K562 (cell line): ENCODE results near the gene GPX6. TPM values are rescaled to one million over a fixed set of nuclear protein-coding genes. Genes with fewer than 3 reads are reported as not detected.

Experiments used
- CEBPB ChIP-seq: fragments of 450-650 bp; IDR thresholded peaks from 2 replicates; pipeline ENCODE4 v1.6.1; 2016; ENCODE audit warnings: missing genetic modification characterization, missing compliant biosample characterization
- E2F8 ChIP-seq: fragments of 450-650 bp; IDR thresholded peaks from 2 replicates; pipeline ENCODE4 v1.7.1; 2018; ENCODE audit warnings: mild to moderate bottlenecking, low read depth; ENCODE audit not compliant: partially characterized antibody
- EP300 ChIP-seq: IDR thresholded peaks from 2 replicates; pipeline ENCODE4 v1.6.1; 2012; ENCODE audit warnings: low read length, improper control_type of control experiment
- FOXJ2 ChIP-seq: fragments of 200-800 bp; sonication (Bioruptor generic); IDR thresholded peaks from 2 replicates; pipeline ENCODE4 v1.6.1; 2016; ENCODE audit warnings: missing genetic modification characterization, missing compliant biosample characterization
- HOXB6 ChIP-seq: fragments of 250-450 bp; sonication (Bioruptor Pico); IDR thresholded peaks from 2 replicates; pipeline ENCODE4 v1.5.1; 2022; ENCODE audit warnings: mild to moderate bottlenecking, borderline replicate concordance
- MYBL2 ChIP-seq, 2 experiments: fragments of 450-650 bp in 1 of 2; sonication (generic) in 1 of 2; formaldehyde crosslinking in 1 of 2; IDR thresholded peaks; 2 replicates each; pipeline versions ENCODE4 v1.6.1 to v1.8.1; 2017 to 2022; ENCODE audit warnings: borderline replicate concordance in 1 of 2, inconsistent platforms in 1 of 2, low read depth in 1 of 2, mild to moderate bottlenecking in 1 of 2, missing genetic modification reagents in 1 of 2, moderate library complexity in 1 of 2
- NFYB ChIP-seq: IDR thresholded peaks from 2 replicates; pipeline ENCODE4 v1.6.1; 2011; ENCODE audit warnings: mild to moderate bottlenecking, moderate library complexity; ENCODE audit not compliant: insufficient read length; ENCODE audit errors: extremely low read depth
- PHF8 ChIP-seq: fragments of 200-600 bp; sonication (generic); IDR thresholded peaks from 2 replicates; pipeline ENCODE4 v1.6.1; 2012; ENCODE audit warnings: mixed run types, mild to moderate bottlenecking, inconsistent platforms, low read length, moderate library complexity, borderline replicate concordance
- PML ChIP-seq: IDR thresholded peaks from 2 replicates; pipeline ENCODE4 v1.6.1; 2012; ENCODE audit warnings: low read length, inconsistent platforms
- RBM25 ChIP-seq: fragments of 200-400 bp; formaldehyde crosslinking; IDR thresholded peaks from 2 replicates; pipeline ENCODE4 v1.6.1; 2018; ENCODE audit warnings: low read length, low read depth, moderate library complexity; ENCODE audit not compliant: severe bottlenecking
- RFX5 ChIP-seq: IDR thresholded peaks from 2 replicates; pipeline ENCODE4 v1.6.1; 2011; ENCODE audit warnings: low read depth, mild to moderate bottlenecking, improper control_type of control experiment, low read length
- SIRT6 ChIP-seq: IDR thresholded peaks from one replicate; pipeline ENCODE4 v1.6.1; 2012; ENCODE audit warnings: low read depth, mild to moderate bottlenecking, control low read depth, inconsistent platforms, low read length, moderate library complexity
- SMAD1 ChIP-seq: fragments of 150-350 bp; IDR thresholded peaks from 2 replicates; pipeline ENCODE4 v1.6.1; 2014; ENCODE audit warnings: low read length, low read depth; ENCODE audit not compliant: partially characterized antibody
- SRSF7 ChIP-seq: fragments of 200-400 bp; formaldehyde crosslinking; optimal IDR thresholded peaks from 2 replicates; pipeline ENCODE3; 2017; ENCODE audit warnings: mild to moderate bottlenecking, low read depth, low read length
- TRIM24 ChIP-seq, 2 experiments: fragments of 450-650 bp; IDR thresholded peaks; 2 replicates each; pipeline ENCODE4 v1.6.1; 2016
- ZBTB17 ChIP-seq: fragments of 450-650 bp; formaldehyde crosslinking; IDR thresholded peaks from 2 replicates; pipeline ENCODE4 v1.4.0; 2020; ENCODE audit warnings: mild to moderate bottlenecking
- ZNF274 ChIP-seq: IDR thresholded peaks from 2 replicates; pipeline ENCODE4 v1.6.1; 2011; ENCODE audit warnings: low read depth, mild to moderate bottlenecking, low read length, moderate library complexity, borderline replicate concordance
- polyA plus RNA-seq, 8 experiments: library from polyadenylated mRNA; depleted of rRNA in 4 of 8; stranded (reverse) in 5 of 8; unstranded in 3 of 8; fragments of >200 nt; fragmentation: Nextera tagmentation in 2 of 8; fragmentation: Illumina TruSeq in 1 of 8; extraction: Ambion mirVana in 2 of 8; extraction: Trizol in 1 of 8; gene quantifications; 2 replicates each; pipeline versions ENCODE4 v1.2.1 to v1.2.3, GENCODE V29; 2011 to 2014; ENCODE audit warnings: inconsistent platforms in 1 of 8, missing spikeins in 1 of 8
- total RNA-seq, 7 experiments: library from RNA; depleted of rRNA in 6 of 7; stranded (reverse); fragments of >200 nt in 6 of 7; fragmentation: Illumina TruSeq in 2 of 7; extraction: Trizol in 2 of 7; gene quantifications; 2 replicates each; pipeline versions ENCODE4 v1.2.1 to v1.2.3, GENCODE V29; 2011 to 2021; ENCODE audit warnings: low replicate concordance in 1 of 7
- TF ChIP-seq, protein P1 (sequence below): IDR thresholded peaks from 2 replicates; pipeline ENCODE4 v1.6.1; 2014; ENCODE audit warnings: antibody characterized with exemption

The GPX6 gene
- total and polyA plus RNA-seq, 9 of the 15 experiments (the other 6 are each of a cell fraction or from before 2014, with no cell fraction given) = not detected

- peak; percentile 75 for TF ChIP-seq E2F8
- 0 out of 2 replicates have a peak, but pooled peaks have one; percentile 40 for TF ChIP-seq ZBTB17 (CRISPR knock-in tag)
- no peak; the same call in 1 of the 2 replicates for TF ChIP-seq PML
- TF ChIP-seq, protein P1, sequence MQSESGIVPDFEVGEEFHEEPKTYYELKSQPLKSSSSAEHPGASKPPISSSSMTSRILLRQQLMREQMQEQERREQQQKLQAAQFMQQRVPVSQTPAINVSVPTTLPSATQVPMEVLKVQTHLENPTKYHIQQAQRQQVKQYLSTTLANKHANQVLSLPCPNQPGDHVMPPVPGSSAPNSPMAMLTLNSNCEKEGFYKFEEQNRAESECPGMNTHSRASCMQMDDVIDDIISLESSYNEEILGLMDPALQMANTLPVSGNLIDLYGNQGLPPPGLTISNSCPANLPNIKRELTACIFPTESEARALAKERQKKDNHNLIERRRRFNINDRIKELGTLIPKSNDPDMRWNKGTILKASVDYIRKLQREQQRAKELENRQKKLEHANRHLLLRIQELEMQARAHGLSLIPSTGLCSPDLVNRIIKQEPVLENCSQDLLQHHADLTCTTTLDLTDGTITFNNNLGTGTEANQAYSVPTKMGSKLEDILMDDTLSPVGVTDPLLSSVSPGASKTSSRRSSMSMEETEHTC = no peak
- TF ChIP-seq MYBL2 (IDR thresholded peaks at IDR 0.05; ENCODE audit: low read depth) = peak; percentile 48; the same call in 1 of the 2 replicates
- no peak for TF ChIP-seq MYBL2 (CRISPR knock-in tag; IDR thresholded peaks at IDR 0.05; ENCODE audit: borderline replicate concordance)
- peak; percentile 66 to 69 for TF ChIP-seq TRIM24 (IDR thresholded peaks at IDR 0.05)
- TF ChIP-seq ZNF274 = no peak; the same call in 1 of the 2 replicates
- TF ChIP-seq NFYB = no peak
- TF ChIP-seq SRSF7 = no peak
- peak; percentile 46; the same call in 1 of the 2 replicates for TF ChIP-seq PHF8
- peak; percentile 65; the same call in 1 of the 2 replicates for TF ChIP-seq RFX5
- peak; percentile 67 for TF ChIP-seq EP300
- no peak for TF ChIP-seq HOXB6 (CRISPR knock-in tag)
- peak; percentile 60 for TF ChIP-seq FOXJ2 (tag)
- no peak for TF ChIP-seq SMAD1
- TF ChIP-seq RBM25 = no peak
- no peak for TF ChIP-seq SIRT6
- TF ChIP-seq CEBPB = peak; percentile 99
These were observed 27.1 kb upstream of the GPX6 start (continued) for GRCh38 chr6:28542440-28543296.
